Neural progenitor cell (in vitro differentiated cells): ENCODE measurements around the gene CEP164.

Source experiments
- CTCF ChIP-seq: fragments of 200-600 bp; sonication (generic); IDR thresholded peaks from 2 replicates; pipeline ENCODE4 v1.5.1; 2017; ENCODE audit warnings: antibody characterized with exemption, mild to moderate bottlenecking
- EZH2 ChIP-seq: fragments of 200-600 bp; sonication (generic); IDR thresholded peaks from 2 replicates; pipeline ENCODE4 v1.6.1; 2017; ENCODE audit warnings: antibody characterized with exemption, mild to moderate bottlenecking, moderate library complexity
- EZH2phosphoT487 ChIP-seq: fragments of 200-600 bp; sonication (generic); IDR thresholded peaks from 2 replicates; pipeline ENCODE4 v1.6.1; 2017; ENCODE audit warnings: antibody characterized with exemption

DNA sequence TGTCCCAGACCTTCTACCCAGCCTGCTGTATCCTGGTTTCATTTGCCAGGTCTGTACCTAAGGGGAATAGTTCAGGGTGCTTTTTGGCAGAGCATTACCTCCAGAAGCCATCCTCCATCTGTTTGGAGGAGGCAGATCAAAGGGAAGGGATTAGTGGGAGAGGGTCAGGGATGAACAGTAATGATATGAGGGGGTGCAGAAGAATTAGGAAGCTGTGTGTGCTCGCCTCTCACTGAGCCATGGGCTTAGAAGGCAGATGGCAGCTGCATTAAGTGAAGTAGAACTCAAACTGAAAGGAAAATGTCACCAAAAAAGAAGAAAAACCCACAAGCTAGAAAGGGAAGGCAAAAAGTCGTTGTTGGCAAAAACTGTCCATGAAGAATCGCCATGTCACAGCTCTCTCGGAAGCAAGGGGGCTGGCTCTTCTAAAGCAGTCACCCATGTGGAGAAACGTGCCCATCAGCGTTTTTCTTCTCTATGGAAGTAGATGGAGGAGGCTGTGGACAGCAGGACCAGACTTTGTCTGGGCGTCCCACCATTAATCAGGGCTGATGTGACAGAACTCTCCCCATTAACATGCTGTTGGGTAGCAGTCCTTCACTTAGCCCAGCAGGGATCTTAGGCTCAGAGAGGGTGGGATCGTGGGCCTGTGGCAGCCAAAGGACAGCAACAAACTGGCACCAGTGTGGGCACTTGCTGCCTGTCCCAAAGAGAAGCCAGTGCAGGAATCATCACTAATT lies 46.8 kb downstream of the CEP164 start:
- TF ChIP-seq CTCF (no peak), EZH2 (no peak), EZH2phosphoT487 (no peak)
